Type B pancreatic cell (in vitro differentiated cells): ENCODE data around the gene LIMS2. TPM values are rescaled to one million over a fixed set of nuclear protein-coding genes. Genes with fewer than 3 reads are reported as not detected.

ENCODE experiments used
- DNase-seq: peaks from one replicate; pipeline ENCODE4 v3.0.0; 2021; ENCODE audit warnings: mixed read lengths; ENCODE audit not compliant: unreplicated experiment; ENCODE audit errors: extremely low spot score
- H3K27ac Mint-ChIP-seq: 2 replicates; pipeline ENCODE4 v1.8.0; 2021; ENCODE audit warnings: mild to moderate bottlenecking, mixed read lengths
- H3K27me3 Mint-ChIP-seq: 2 replicates; pipeline ENCODE4 v1.8.0; 2021; ENCODE audit warnings: mixed read lengths
- H3K36me3 Mint-ChIP-seq: 2 replicates; pipeline ENCODE4 v1.8.0; 2021; ENCODE audit warnings: mixed read lengths
- H3K4me1 Mint-ChIP-seq: one replicate; pipeline ENCODE4 v1.8.0; 2021; ENCODE audit warnings: mixed read lengths; ENCODE audit not compliant: unreplicated experiment
- H3K4me3 Mint-ChIP-seq: 2 replicates; pipeline ENCODE4 v1.8.0; 2021; ENCODE audit warnings: mild to moderate bottlenecking, mixed read lengths
- H3K9me3 Mint-ChIP-seq: 2 replicates; pipeline ENCODE4 v1.8.0; 2021; ENCODE audit warnings: mixed read lengths
- total RNA-seq: library from RNA; stranded (reverse); gene quantifications from 2 replicates; pipeline ENCODE4 v1.2.1, GENCODE V29; 2021; ENCODE audit warnings: low replicate concordance
- TF ChIP-seq, protein P1 (sequence below): fragments of 200-600 bp; sonication (generic); conservative IDR thresholded peaks from 2 replicates; pipeline ENCODE4 v1.5.0; 2021; ENCODE audit warnings: antibody characterized with exemption, mild to moderate bottlenecking

Gene LIMS2
- total RNA-seq, 1 donor from 2014 or later: 13.1 TPM

DNA sequence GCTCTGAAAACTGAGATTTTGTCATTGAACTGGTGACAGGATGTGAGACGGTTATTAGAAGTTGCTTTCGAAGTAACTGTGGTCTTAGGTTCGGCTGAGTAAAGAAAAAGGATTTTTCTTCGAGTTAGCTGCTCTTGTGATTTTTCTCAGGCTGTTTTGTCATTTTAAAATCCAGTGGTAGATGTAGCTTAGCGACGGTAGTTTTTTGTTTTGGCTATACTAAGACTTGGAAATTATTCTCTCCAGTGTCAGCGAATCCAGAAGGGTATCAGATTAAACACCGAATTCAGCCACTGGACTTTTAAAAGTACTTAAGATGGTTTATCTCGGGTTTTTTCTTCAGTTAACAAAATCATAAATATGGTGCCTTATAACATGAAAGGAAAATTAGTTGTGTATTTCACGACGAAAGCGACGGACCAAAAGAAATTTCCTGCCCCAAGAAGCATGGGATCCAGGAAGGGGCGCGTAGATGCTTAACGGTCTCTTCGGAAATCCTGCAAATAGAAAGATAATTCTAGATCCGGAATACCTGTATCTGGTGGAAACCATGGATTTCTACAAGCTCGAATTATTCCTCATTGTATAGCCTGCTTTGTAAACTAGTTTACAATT is 27.2 kb upstream of the LIMS2 start:
- Mint-ChIP-seq H3K9me3 (no peaks in the 10 kb centered on the region), H3K4me1 (peaks cover 24% of the 10 kb centered on the region), H3K4me3 (peak overlapping the region; percentile 86), H3K27me3 (no peaks in the 10 kb centered on the region), H3K27ac (peak overlapping the region; percentile 95), H3K36me3 (peaks cover 17% of the 10 kb centered on the region)
- DNase-seq: no peak
- TF ChIP-seq, protein P1, sequence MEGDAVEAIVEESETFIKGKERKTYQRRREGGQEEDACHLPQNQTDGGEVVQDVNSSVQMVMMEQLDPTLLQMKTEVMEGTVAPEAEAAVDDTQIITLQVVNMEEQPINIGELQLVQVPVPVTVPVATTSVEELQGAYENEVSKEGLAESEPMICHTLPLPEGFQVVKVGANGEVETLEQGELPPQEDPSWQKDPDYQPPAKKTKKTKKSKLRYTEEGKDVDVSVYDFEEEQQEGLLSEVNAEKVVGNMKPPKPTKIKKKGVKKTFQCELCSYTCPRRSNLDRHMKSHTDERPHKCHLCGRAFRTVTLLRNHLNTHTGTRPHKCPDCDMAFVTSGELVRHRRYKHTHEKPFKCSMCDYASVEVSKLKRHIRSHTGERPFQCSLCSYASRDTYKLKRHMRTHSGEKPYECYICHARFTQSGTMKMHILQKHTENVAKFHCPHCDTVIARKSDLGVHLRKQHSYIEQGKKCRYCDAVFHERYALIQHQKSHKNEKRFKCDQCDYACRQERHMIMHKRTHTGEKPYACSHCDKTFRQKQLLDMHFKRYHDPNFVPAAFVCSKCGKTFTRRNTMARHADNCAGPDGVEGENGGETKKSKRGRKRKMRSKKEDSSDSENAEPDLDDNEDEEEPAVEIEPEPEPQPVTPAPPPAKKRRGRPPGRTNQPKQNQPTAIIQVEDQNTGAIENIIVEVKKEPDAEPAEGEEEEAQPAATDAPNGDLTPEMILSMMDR: no peak

DNA sequence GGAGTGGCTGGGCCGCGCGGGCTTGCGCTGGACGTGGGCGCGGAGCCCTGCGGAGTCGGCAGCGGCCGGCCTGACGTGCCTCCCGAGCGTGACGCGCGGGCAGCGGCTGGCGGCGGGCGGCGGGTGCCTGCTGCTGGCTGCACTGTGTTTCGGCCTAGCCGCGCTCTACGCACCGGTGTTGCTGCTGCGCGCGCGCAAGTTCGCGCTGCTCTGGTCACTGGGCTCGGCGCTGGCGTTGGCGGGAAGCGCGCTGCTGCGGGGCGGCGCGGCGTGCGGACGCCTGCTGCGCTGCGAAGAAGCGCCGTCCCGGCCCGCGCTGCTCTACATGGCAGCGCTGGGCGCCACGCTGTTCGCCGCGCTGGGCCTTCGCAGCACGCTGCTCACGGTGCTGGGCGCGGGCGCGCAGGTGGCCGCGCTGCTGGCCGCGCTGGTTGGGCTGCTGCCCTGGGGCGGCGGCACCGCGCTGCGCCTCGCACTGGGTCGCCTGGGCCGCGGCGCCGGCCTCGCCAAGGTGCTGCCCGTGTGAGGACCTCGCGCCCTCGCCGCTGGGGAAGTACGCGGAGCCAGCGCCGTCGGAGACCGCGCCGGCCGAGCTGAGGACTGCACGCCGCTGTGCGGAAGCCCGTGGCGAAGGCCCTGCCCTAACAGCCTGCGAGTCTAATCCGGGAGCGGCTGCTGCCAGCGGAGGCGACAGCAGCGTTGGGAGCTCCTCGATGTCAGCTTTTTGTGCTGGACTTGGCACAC is 26.5 kb upstream of the LIMS2 start:
- H3K4me1 Mint-ChIP-seq: peaks cover 24% of the 10 kb centered on the region
- H3K4me3 Mint-ChIP-seq: peak overlapping the region; percentile 96
- DNase-seq: no peak
- no peaks in the 10 kb centered on the region for H3K9me3 Mint-ChIP-seq
- TF ChIP-seq, protein P1: peak; percentile 57
- H3K27me3 Mint-ChIP-seq: no peaks in the 10 kb centered on the region
- peak overlapping the region; percentile 99 for H3K27ac Mint-ChIP-seq
- peaks cover 17% of the 10 kb centered on the region for H3K36me3 Mint-ChIP-seq

DNA sequence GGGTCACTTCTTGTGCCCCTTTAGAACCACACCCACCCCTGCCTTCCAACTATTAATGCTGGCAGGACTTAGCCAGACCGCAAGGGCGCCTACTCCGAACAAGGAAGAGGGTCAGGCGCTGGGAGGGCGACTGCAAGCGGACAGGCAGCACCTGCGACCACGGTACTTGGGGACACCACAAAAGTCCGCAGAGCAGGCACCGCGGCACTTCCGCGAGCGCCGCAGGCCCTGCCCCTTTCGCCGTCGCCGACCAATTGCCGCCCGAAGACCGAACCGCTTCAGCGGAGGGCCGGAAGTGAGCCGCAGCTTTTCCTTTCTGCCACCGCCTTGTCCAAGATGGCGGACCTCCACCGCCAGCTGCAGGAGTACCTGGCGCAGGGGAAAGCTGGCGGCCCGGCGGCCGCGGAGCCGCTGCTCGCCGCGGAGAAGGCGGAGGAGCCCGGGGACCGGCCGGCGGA is 25.9 kb upstream of the LIMS2 start, which contains the start of gene SFT2D3:
SFT2D3 (plus strand) TSS at position 305 of the 458 bp plus-strand sequence; CDS start at position 337, 32 bp downstream.
- Mint-ChIP-seq H3K36me3 (peaks cover 17% of the 10 kb centered on the region), H3K4me1 (peaks cover 24% of the 10 kb centered on the region), H3K27me3 (no peaks in the 10 kb centered on the region), H3K4me3 (peak within 1 kb of the TSS; percentile 96), H3K27ac (peak within 1 kb of the TSS; percentile 99), H3K9me3 (no peaks in the 10 kb centered on the region)
- TF ChIP-seq, protein P1: peak; percentile 29
- DNase-seq: peak; percentile 93

DNA sequence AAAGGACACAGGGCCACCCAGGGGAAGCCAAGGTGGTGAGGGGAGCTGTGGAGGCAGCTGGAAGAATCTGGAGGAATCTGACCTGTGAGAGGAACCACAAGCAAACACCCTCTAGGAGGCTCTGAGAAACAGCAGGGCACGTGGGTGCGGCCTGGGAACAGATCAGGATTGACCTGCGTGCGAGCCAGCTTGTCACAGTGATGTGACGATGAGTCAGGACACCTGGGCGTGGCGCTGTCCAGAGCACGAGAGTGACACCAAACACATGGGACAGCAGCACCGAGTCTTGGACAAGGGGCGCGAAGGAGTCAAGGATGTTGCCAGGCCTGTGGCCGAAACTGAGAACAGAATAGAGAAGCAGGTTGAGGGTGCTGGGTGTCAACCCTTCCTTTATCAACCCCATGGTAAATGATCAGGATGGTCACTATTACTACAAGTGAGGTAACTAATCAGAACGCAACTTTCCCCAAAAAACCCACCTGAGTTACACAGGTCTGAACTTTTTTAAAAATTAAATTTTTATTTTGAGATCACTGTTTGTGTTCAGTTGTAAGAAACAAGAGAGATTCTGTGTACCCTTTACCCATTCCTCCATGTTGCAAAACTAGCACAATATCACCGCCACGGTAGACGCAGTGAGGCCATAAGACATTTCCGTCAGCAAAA is 25.3 kb upstream of the LIMS2 start:
- no peaks in the 10 kb centered on the region for H3K9me3 Mint-ChIP-seq

More for the DNA sequence above, 25.3 kb upstream of the LIMS2 start:
- DNase-seq: no peak
- TF ChIP-seq, protein P1: no peak
- Mint-ChIP-seq H3K27ac (peak overlapping the region; percentile 99), H3K4me1 (peaks cover 24% of the 10 kb centered on the region), H3K36me3 (peaks cover 17% of the 10 kb centered on the region), H3K27me3 (no peaks in the 10 kb centered on the region), H3K4me3 (peak overlapping the region; percentile 96)
